ENCODE results near the gene FGGY. TPM values are rescaled to one million over a fixed set of nuclear protein-coding genes. Genes with fewer than 3 reads are reported as not detected.

Gene FGGY
- total and polyA plus RNA-seq, 2 donors (not counting 3 experiments of a cell fraction or from before 2014, with no cell fraction given) = 5.6 to 6.4 TPM

DNA sequence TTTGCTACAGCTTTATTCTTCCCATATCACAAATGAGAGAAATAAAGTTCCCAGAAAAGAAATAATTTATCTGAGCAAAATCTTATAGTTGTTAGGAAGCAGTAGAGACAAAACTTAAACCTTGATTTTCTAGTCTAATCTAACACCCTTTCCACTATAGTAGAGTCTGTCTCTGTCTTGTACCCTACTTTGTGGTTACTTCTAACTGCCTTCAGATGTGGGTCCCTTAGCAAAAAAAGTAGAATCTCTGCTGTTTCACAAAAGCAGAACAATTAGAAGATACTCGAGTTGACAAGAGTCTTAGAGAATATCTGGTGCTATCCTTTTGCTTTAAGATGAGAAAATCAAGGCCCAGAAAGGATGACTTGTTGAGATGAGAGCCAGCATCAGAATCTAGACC is 48.1 kb upstream of the FGGY start:
- intact Hi-C loops (cut with micrococcal nuclease) = no loop called here
- H3K79me2 ChIP-seq (ENCODE audit: control insufficient read depth, insufficient read depth, low read length) = no peaks in the 10 kb centered on the region
- H4K20me1 ChIP-seq (replicated peaks; ENCODE audit: control insufficient read depth, extremely low read depth, insufficient read depth, low read length) = no peaks in the 10 kb centered on the region
- H3K9me1 ChIP-seq (replicated peaks; ENCODE audit: control insufficient read depth, extremely low read depth, insufficient read depth, low read length) = no peaks in the 10 kb centered on the region
- no peak overlapping the region for H3K9ac ChIP-seq (replicated peaks; ENCODE audit: extremely low read depth, insufficient read depth, low read length)
- no peak for TF ChIP-seq EZH2 (IDR thresholded peaks at IDR 0.05; ENCODE audit: borderline replicate concordance, low read depth, low read length, severe bottlenecking)
- TF ChIP-seq GATA2 (IDR thresholded peaks at IDR 0.05; ENCODE audit: insufficient read depth, insufficient read length, low read depth, low read length) = no peak
- TF ChIP-seq JUN (IDR thresholded peaks at IDR 0.05; ENCODE audit: borderline replicate concordance, insufficient read depth, insufficient read length, low read depth) = no peak
- TF ChIP-seq POLR2A (IDR thresholded peaks at IDR 0.05; ENCODE audit: low read depth, low read length) = no peak
- TF ChIP-seq POLR2AphosphoS5 (IDR thresholded peaks at IDR 0.05; ENCODE audit: insufficient read depth, low read depth, low read length) = no peak
- TF ChIP-seq FOS (IDR thresholded peaks at IDR 0.05; ENCODE audit: borderline replicate concordance, insufficient read depth, low read length) = no peak
- TF ChIP-seq, protein P1, sequence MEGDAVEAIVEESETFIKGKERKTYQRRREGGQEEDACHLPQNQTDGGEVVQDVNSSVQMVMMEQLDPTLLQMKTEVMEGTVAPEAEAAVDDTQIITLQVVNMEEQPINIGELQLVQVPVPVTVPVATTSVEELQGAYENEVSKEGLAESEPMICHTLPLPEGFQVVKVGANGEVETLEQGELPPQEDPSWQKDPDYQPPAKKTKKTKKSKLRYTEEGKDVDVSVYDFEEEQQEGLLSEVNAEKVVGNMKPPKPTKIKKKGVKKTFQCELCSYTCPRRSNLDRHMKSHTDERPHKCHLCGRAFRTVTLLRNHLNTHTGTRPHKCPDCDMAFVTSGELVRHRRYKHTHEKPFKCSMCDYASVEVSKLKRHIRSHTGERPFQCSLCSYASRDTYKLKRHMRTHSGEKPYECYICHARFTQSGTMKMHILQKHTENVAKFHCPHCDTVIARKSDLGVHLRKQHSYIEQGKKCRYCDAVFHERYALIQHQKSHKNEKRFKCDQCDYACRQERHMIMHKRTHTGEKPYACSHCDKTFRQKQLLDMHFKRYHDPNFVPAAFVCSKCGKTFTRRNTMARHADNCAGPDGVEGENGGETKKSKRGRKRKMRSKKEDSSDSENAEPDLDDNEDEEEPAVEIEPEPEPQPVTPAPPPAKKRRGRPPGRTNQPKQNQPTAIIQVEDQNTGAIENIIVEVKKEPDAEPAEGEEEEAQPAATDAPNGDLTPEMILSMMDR (IDR thresholded peaks at IDR 0.05; ENCODE audit: extremely low read depth in 1 of 2, insufficient read depth in 1 of 2, low read depth in 1 of 2, low read length in 2 of 2) = no peak
- TF ChIP-seq MYC (IDR thresholded peaks at IDR 0.05; ENCODE audit: low read depth, low read length) = no peak
- TF ChIP-seq, protein P2, sequence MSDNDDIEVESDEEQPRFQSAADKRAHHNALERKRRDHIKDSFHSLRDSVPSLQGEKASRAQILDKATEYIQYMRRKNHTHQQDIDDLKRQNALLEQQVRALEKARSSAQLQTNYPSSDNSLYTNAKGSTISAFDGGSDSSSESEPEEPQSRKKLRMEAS (IDR thresholded peaks at IDR 0.05; ENCODE audit: insufficient read depth, insufficient read length) = no peak
- H3K27me3 ChIP-seq (ENCODE audit: control insufficient read depth in 2 of 2, insufficient read depth in 2 of 2, low read length in 2 of 2) = no peaks in the 10 kb centered on the region
- H3K4me3 ChIP-seq (replicated peaks in 1 of 3; ENCODE audit: insufficient read depth in 1 of 3, low read depth in 1 of 3, low read length in 3 of 3) = no peak overlapping the region
- no peak overlapping the region for H2AFZ ChIP-seq (ENCODE audit: low read depth, low read length)
- no TSS peak for BruUV-seq (replicated peaks)
- no peak overlapping the region for H3K4me2 ChIP-seq (ENCODE audit: insufficient read depth, low read length)
- DNase-seq (ENCODE audit: low read depth, low spot score) = no peak
- peak; percentile 46 for FAIRE-seq
- dilution Hi-C loops (cut with MboI; ENCODE audit: extremely low pct_ligation_motif_present, low sequenced_read_pairs) = no loop called here
- H3K27ac ChIP-seq (ENCODE audit: insufficient read depth, low read depth, low read length) = no peak overlapping the region
- H3K36me3 ChIP-seq (ENCODE audit: control insufficient read depth in 2 of 2, extremely low read depth in 1 of 2, insufficient read depth in 2 of 2, low read length in 2 of 2) = no peaks in the 10 kb centered on the region
- no peaks in the 10 kb centered on the region for H3K4me1 ChIP-seq (ENCODE audit: control insufficient read depth, extremely low read depth, insufficient read depth, low read length)
- H3K9me3 ChIP-seq (replicated peaks; ENCODE audit: control insufficient read depth, insufficient read depth, low read length) = no peaks in the 10 kb centered on the region
- ChIA-PET CTCF (interaction anchor here (1.8 kb wide), 1 partner anchor 10 kb away, joined by 8 read pairs; no protein-coding TSS in a partner anchor), POLR2A (no interaction called here)

Measured in endothelial cell of umbilical vein (primary cell).